Activated T-cell treated with anti-CD3 and anti-CD28 coated beads, Interleukin-2, amount 50 U/mL, for 4 hours (primary cell): ENCODE data around the gene SLC6A3. TPM values are rescaled to one million over a fixed set of nuclear protein-coding genes. Genes with fewer than 3 reads are reported as not detected.

ENCODE experiments used
- ATAC-seq, 2 donors: fragments of 200-7000 bp; cut with Tn5 transposase; one replicate each; pipeline ENCODE4 v1.10.0; 2021
- DNase-seq: peaks from one replicate; pipeline ENCODE4 v3.0.0-alpha.2; 2020
- H3K27me3 Mint-ChIP-seq: one replicate; pipeline ENCODE4 v1.8.0; 2021; ENCODE audit warnings: low read depth, mixed read lengths
- H3K36me3 Mint-ChIP-seq: one replicate; pipeline ENCODE4 v1.8.0; 2022; ENCODE audit warnings: mixed read lengths; ENCODE audit not compliant: insufficient read depth
- H3K4me1 Mint-ChIP-seq: one replicate; pipeline ENCODE4 v1.8.0; 2021; ENCODE audit warnings: low read depth, mixed read lengths
- H3K4me3 Mint-ChIP-seq: one replicate; pipeline ENCODE4 v1.8.0; 2021; ENCODE audit warnings: mild to moderate bottlenecking, moderate library complexity, mixed read lengths
- H3K9me3 Mint-ChIP-seq: one replicate; pipeline ENCODE4 v1.8.0; 2021; ENCODE audit warnings: mixed read lengths
- total RNA-seq, 3 donors: library from RNA; stranded (reverse); gene quantifications; one replicate each; pipeline ENCODE4 v1.2.1, GENCODE V29; 2021

The SLC6A3 gene
- total RNA-seq, 3 donors from 2014 or later = not detected

DNA sequence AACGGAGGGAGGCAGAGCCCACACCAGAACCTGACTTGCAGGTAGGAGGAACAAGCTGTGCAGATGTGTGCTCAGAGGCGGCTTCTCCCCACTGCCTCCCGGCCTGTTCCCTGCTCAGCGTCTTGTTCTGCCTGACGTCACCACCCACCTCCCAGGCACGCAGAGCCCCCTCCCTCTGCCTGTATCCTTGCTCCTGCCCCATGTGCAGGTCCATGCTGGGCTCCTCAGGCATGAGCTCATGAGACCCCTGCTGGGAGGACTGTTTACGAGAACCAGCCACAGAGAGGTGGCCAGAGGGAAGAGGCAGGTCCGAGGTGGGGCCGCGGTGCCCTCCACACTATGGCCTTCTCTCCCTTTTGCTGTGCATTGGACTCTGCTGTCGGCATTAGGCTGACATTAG lies 45.5 kb downstream of the SLC6A3 start:
- H3K27me3 Mint-ChIP-seq = peaks cover 25% of the 10 kb centered on the region
- no peaks in the 10 kb centered on the region for H3K36me3 Mint-ChIP-seq
- no peaks in the 10 kb centered on the region for H3K4me1 Mint-ChIP-seq
- ATAC-seq (no peak), DNase-seq (no peak)
- peaks cover 4% of the 10 kb centered on the region for H3K9me3 Mint-ChIP-seq
- no peak overlapping the region for H3K4me3 Mint-ChIP-seq

DNA sequence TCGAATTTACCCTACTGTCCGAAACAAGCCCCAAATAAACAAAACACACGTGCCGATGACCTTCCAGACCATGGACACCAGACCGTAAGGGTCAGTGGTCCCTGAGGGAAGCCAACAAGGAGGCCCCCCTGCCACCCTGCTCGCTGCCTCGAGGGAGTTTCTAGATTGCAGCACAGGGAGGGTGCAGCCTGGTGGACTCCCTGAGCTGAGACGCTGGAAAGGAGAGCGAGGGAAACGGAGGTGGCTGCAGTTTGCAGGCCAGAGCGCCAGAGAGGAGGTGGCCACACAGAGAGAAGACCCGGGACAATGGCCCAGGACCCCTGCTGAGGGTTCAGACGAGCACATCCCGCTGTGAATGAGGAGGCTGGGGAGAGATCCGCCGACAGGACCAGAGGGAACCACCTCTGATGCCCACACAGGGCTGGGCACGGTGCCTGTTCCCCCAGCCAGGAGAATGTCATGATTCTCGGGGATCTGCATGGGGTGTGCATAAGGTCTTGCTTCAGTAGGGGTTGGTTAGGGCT lies 48.9 kb downstream of the SLC6A3 start:
- H3K27me3 Mint-ChIP-seq = peaks cover 35% of the 10 kb centered on the region
- no peak for DNase-seq
- H3K4me1 Mint-ChIP-seq = no peaks in the 10 kb centered on the region
- no peaks in the 10 kb centered on the region for H3K36me3 Mint-ChIP-seq
- no peak for ATAC-seq
- H3K9me3 Mint-ChIP-seq = peaks cover 4% of the 10 kb centered on the region
- no peak overlapping the region for H3K4me3 Mint-ChIP-seq

DNA sequence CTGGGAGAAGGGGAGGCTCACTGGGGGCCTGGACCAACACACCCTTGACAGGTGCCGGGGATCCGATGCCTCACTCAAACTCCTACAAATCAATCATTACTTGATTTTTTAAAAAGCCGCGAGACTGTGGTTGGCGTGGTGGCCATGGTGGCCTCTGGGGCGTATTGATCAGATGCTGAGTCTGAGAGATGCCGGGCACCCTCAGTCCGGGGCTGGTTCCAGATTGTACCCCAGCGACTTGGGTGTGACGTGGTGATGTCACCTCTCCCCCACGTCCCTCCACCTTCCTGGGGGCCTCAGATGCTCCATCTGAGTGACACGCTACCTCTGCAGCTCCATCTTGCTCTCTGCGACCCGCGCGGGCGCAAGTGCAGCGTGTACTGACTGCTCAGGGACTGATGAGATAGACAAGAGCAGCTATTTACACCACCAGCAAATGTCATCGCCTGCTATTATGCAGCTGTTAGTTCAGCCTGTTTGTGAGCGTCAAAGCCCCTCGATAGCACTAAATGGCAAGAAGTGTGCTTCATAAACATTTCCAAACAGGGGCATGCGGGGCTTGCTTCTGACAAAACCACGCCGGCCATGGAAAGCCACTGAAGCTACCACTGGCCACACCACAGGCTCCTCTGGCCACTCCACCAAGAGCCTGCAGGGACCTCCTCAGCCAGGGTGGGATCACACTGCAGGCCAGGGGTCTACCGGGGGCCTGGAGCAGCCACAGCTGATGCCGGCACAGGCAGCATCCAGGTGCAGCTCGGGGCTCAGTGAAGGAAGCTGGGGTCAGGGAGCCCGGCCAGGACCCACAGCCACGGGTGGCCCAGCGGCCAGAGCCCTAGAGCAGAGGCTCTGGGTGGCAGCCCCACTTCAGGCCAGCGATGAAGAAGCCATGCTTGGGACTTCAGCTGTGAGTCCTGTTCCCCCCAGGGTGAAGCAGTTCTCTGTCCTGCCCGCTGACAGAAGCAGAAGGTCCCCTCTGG lies 50.1 kb downstream of the SLC6A3 start:
- no peaks in the 10 kb centered on the region for H3K36me3 Mint-ChIP-seq
- no peaks in the 10 kb centered on the region for H3K4me1 Mint-ChIP-seq
- no peak overlapping the region for H3K4me3 Mint-ChIP-seq
- H3K27me3 Mint-ChIP-seq = peaks cover 30% of the 10 kb centered on the region
- ATAC-seq = no peak
- peaks cover 4% of the 10 kb centered on the region for H3K9me3 Mint-ChIP-seq
- DNase-seq = no peak

DNA sequence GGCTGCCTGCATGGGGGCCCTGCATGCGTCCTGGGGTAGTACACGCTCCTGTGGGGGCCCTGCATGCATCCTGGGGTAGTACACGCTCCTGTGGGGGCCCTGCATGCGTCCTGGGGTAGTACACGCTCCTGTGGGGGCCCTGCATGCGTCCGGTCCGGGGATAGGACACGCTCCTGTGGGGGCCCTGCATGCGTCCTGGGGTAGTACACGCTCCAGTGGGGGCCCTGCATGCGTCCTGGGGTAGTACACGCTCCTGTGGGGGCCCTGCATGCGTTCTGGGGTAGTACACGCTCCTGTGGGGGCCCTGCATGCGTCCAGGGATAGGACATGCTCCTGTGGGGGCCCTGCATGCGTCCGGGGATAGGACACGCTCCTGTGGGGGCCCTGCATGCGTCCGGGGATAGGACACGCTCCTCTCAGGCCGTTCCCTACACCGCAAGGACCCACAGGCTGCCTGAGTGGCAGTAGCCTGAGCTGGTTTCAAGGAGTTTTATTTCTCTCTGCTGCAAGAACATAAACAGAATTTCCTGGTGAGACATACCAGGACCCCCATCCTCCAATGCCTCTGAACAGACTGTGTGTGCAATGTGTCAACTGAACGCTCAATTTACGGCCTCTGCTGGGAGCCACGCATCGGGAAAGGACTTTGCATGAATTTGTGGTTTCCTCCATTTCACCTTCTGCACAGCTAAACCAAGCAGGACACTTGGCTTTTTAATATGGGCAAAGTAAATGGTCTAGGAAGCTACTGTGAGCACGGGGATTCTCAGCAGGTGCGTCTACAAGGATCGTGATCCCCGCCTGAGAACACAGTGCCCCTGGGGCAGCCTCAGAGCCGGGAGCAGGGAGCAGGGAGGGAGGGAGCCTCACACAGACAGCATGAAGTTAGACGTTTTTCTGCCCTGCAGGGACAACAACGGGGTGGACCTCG lies 51.4 kb downstream of the SLC6A3 start:
- no peaks in the 10 kb centered on the region for H3K4me1 Mint-ChIP-seq
- ATAC-seq (no peak), DNase-seq (no peak)
- peaks cover 27% of the 10 kb centered on the region for H3K27me3 Mint-ChIP-seq
- no peak overlapping the region for H3K4me3 Mint-ChIP-seq
- no peaks in the 10 kb centered on the region for H3K9me3 Mint-ChIP-seq
- H3K36me3 Mint-ChIP-seq = no peaks in the 10 kb centered on the region

DNA sequence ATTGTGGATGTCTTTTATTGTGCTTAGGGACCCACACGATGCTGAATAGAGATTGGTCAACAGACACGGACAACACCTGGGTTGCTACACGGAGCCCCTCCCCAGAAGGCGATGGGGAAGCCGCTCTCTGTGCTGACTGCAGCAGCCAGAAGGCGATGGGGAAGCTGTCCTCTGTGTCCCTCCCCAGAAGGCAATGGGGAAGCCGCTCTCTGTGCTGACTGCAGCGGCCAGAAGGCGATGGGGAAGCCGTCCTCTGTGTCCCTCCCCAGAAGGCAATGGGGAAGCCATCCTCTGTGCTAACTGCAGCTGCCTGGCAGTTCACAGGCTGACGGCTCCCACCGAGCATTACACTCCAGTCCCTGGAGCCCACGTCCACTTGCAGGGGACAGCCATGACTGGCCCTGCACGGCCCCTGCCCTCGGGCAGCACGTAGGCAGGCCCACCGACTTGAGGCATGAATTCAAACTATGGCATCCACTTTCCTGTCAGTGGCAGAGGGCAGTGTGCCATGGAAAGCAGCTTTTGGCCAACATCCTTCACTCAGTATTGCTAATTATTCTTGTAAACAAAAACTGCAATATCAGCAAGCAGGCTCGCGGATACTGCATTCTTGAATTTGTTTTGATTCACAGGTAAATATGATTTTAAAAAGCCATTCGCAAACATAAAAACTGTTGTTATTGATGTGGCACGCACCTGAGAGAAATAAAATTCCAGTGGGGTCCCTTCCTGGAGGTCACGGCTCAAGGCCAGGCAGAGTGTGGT lies 52.3 kb downstream of the SLC6A3 start:
- no peaks in the 10 kb centered on the region for H3K36me3 Mint-ChIP-seq
- peaks cover 27% of the 10 kb centered on the region for H3K27me3 Mint-ChIP-seq
- no peaks in the 10 kb centered on the region for H3K4me1 Mint-ChIP-seq
- no peaks in the 10 kb centered on the region for H3K9me3 Mint-ChIP-seq
- ATAC-seq = no peak
- no peak overlapping the region for H3K4me3 Mint-ChIP-seq
- DNase-seq = no peak

DNA sequence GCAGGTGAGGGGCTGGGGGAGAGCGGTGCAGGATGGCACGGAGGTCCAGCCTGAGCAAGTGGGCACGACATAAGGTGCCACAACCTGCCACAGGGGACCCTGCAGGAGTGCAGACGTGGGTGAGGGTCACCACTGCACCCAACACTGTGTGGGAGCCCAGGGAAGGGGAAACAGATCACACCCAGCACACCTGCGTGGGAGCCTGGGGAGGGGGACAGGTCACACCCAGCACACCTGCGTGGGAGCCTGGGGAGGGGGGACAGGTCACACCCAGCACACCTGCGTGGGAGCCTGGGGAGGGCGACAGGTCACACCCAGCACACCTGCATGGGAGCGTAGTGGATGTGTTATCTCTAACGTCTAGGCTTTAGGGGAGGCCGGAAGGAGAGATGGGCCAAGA lies 53.0 kb downstream of the SLC6A3 start:
- H3K27me3 Mint-ChIP-seq = peaks cover 27% of the 10 kb centered on the region
- DNase-seq = no peak
- no peak for ATAC-seq
- no peak overlapping the region for H3K4me3 Mint-ChIP-seq
- no peaks in the 10 kb centered on the region for H3K9me3 Mint-ChIP-seq
- no peaks in the 10 kb centered on the region for H3K36me3 Mint-ChIP-seq
- H3K4me1 Mint-ChIP-seq = peaks cover 3% of the 10 kb centered on the region

DNA sequence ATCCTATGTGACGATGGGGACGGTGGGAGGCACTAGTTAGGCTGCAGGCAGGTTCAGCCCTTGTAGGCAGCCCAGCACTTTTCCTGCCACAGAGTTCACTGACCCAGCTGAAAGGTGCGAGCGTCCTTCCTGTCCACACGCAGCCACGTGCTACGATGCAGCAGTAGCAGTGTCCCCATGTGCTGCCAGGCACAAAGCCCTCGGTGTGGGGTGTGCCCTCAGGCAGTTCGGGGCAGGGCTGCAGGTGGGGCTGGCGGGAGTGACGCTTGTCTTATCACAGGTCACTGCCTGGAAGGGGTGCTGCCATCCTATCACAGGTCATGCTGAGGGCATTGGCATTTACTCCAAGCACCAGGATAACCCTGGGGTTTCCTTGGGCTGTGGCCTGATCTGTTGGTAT lies 53.5 kb downstream of the SLC6A3 start:
- no peak overlapping the region for H3K4me3 Mint-ChIP-seq
- ATAC-seq (no peak), DNase-seq (no peak)
- H3K9me3 Mint-ChIP-seq = no peaks in the 10 kb centered on the region
- peaks cover 9% of the 10 kb centered on the region for H3K4me1 Mint-ChIP-seq
- H3K36me3 Mint-ChIP-seq = no peaks in the 10 kb centered on the region
- H3K27me3 Mint-ChIP-seq = peaks cover 27% of the 10 kb centered on the region

DNA sequence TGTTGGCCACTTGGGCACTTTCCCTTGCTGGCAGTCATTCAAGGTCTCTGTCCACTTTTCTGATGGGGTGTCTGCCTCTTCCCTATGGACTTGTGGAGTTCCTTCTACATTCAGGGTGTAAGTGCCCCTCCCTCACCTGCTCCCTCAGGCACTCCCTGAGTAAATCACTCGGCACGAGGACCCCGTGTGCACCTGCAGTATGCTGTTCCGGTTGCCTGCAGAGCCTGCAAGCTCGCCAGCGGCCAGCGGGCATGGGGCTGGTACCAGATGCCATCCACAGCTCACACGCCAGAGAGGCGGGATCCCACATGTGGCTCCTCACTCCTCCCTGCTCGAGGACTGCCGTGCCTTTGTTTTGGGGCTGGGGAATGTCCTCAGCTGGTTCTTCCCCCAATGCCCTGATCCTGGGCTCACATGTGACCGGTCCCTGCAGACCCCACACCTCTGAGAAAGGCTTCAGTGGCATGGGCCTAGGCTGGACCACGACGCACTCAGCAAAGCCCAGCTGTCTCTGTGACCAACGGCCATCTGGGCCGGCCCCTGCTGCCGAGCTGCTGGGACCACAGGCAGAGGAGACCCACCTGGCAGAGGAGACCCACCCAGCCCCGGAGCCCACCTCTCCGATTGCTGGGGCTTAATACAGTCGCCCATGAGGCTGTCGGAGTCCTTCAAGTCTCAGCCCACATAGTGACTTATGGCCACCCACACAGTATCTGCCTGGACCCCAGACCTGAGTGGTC lies 54.2 kb downstream of the SLC6A3 start:
- DNase-seq (no peak), ATAC-seq (no peak)
- H3K4me1 Mint-ChIP-seq = peaks cover 15% of the 10 kb centered on the region
- H3K27me3 Mint-ChIP-seq = peaks cover 21% of the 10 kb centered on the region
- no peaks in the 10 kb centered on the region for H3K9me3 Mint-ChIP-seq
- H3K36me3 Mint-ChIP-seq = no peaks in the 10 kb centered on the region
- no peak overlapping the region for H3K4me3 Mint-ChIP-seq

DNA sequence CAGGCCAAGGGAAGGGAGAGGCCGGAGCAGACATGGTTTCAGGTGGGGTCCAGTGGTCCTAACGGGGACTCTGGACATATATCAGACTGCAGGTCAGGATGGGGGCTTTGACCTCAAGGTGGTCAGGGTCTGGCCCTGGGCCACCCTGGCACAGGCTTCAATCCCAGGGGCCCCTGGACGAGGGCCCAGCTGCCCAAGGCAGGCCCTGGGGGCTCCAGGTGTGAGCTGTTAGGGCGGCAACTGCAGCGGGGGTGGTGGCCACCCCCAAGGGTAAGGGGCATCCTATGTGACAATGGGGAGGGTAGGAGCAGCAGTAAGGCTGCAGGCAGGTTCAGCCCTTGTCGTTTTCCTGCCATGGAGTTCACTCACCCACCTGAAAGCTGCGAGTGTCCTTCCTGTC lies 54.9 kb downstream of the SLC6A3 start:
- DNase-seq (no peak), ATAC-seq (no peak)
- Mint-ChIP-seq H3K4me3 (no peak overlapping the region), H3K36me3 (no peaks in the 10 kb centered on the region), H3K9me3 (no peaks in the 10 kb centered on the region), H3K4me1 (peaks cover 19% of the 10 kb centered on the region), H3K27me3 (peaks cover 17% of the 10 kb centered on the region)

DNA sequence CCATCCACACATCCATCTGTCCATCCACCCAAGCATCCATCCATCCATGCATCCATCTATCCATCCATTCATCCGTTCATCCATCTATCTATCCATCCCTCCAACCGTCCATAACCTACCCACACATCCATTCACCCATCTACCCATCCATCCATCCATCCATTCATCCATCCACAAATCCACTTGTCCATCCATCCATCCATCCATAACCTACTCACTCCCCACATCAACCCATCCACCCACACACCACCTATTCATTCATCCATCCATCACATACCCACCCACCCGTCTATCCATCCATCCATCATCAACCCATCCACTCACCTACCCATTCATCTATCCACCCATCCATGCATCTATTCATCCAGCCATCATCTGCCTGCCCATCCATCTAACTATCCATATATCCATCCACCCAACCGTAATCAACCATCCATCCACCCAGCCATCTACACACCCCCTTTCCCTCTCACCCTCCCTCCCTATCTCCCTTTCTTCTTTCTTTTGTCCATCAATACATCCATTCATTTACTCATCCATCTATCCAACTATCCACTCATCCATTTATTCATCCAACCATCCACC lies 56.8 kb downstream of the SLC6A3 start:
- Mint-ChIP-seq H3K4me1 (peaks cover 22% of the 10 kb centered on the region), H3K36me3 (no peaks in the 10 kb centered on the region), H3K27me3 (peaks cover 2% of the 10 kb centered on the region), H3K9me3 (no peaks in the 10 kb centered on the region), H3K4me3 (peak overlapping the region; percentile 16)
- DNase-seq (no peak), ATAC-seq (no peak)

DNA sequence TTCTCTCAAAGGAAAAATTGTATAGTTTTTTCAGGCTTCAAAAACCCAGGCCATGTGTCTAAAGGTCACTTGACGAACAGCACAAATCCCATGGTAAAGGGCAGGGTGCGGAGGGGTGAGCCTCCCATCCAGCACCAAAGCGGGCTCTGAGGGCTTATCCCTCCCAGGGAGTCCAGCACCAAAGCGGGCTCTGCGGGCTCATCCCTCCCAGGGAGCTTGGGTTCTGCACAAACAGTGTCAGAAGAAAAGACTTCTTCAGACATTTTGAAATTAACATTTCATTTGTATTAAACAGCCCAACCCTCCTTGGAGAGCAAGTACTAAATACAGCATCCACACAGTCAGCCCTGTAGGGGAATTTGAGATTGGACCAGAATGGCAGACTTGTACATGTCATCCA lies 57.4 kb downstream of the SLC6A3 start:
- no peak for ATAC-seq
- no peaks in the 10 kb centered on the region for H3K9me3 Mint-ChIP-seq
- no peaks in the 10 kb centered on the region for H3K36me3 Mint-ChIP-seq
- DNase-seq = no peak
- peaks cover 2% of the 10 kb centered on the region for H3K27me3 Mint-ChIP-seq
- H3K4me1 Mint-ChIP-seq = peaks cover 22% of the 10 kb centered on the region
- peak overlapping the region; percentile 96 for H3K4me3 Mint-ChIP-seq

DNA sequence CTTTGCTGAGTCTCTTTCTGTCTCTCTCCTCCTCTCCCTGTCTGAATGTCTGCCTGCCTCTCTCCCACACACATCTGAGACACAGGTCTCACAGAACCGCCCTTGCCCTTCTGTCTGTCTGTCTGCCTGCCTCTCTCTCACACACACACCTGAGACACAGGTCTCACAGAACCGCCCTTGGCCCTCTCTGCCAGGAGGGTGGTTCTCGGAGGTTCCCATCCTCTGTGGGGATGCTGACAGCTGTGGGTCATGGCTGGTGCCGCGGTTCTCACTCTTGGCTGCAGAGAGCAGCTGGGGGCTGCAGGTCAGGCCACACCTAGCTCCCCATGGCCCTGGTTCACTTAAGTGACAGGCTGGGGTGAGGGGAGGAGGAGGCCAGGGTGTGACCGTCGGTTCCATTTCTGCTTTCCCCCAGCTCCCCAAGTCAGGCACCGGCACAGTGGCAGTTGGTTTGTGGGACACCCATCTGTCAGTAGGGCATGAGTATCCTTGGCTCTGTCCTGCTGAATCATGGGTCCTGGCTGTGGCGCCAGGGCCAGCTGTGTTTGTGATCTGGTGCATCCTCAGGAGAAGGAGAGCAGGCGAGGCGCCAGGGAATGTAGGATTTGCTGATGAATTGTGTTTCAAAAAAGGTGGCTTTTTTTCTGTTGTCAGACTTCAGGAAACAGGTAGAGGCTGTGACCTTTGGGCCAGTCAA lies 58.0 kb downstream of the SLC6A3 start:
- DNase-seq (no peak), ATAC-seq (no peak)
- peaks cover 2% of the 10 kb centered on the region for H3K27me3 Mint-ChIP-seq
- H3K36me3 Mint-ChIP-seq = no peaks in the 10 kb centered on the region
- H3K4me1 Mint-ChIP-seq = peaks cover 22% of the 10 kb centered on the region
- no peaks in the 10 kb centered on the region for H3K9me3 Mint-ChIP-seq
- peak overlapping the region; percentile 96 for H3K4me3 Mint-ChIP-seq
